Prostate gland (tissue), 2 donors: ENCODE data around the gene MRPL53. TPM values are rescaled to one million over a fixed set of nuclear protein-coding genes. Genes with fewer than 3 reads are reported as not detected.
"Not testable (repeated sequence)": the region's sequence is repeated elsewhere in the genome, so short reads cannot be mapped to it uniquely, and the experiment has no call there.

ENCODE experiments used
- DNase-seq: peaks from one replicate; pipeline ENCODE4 v3.0.0-alpha.2; 2019; ENCODE audit warnings: low spot score
- H3K27ac ChIP-seq, 2 donors: fragments of 200-600 bp; sonication (generic); 2 replicates each; pipeline ENCODE4 v1.5.1; 2017 to 2019
- H3K27me3 ChIP-seq: fragments of 200-600 bp; sonication (generic); replicated peaks from 2 replicates; pipeline ENCODE4 v1.5.1; 2019; ENCODE audit not compliant: insufficient read depth
- H3K36me3 ChIP-seq, 2 donors: fragments of 200-600 bp; sonication (generic); 1 replicate in 1 of 2; 2 replicates in 1 of 2; pipeline versions ENCODE4 v1.5.1 to v1.8.1; 2017 to 2019
- H3K4me1 ChIP-seq: fragments of 200-600 bp; sonication (generic); replicated peaks from 2 replicates; pipeline ENCODE4 v1.5.1; 2019
- H3K4me3 ChIP-seq, 2 donors: fragments of 200-600 bp; sonication (generic); 2 replicates each; pipeline ENCODE4 v1.5.1; 2017 to 2019
- H3K9me3 ChIP-seq: fragments of 200-600 bp; sonication (generic); 2 replicates; pipeline ENCODE4 v1.5.1; 2017
- CTCF ChIP-seq, 4 experiments: fragments of 200-600 bp in 2 of 4; fragments of 450-650 bp in 2 of 4; sonication (generic) in 2 of 4; IDR thresholded peaks; 1 replicate in 3 of 4; 2 replicates in 1 of 4; pipeline ENCODE4 v1.5.1; 2016 to 2019; ENCODE audit warnings: antibody characterized with exemption in 4 of 4, mild to moderate bottlenecking in 2 of 4, moderate library complexity in 2 of 4
- POLR2A ChIP-seq: fragments of 450-650 bp; IDR thresholded peaks from one replicate; pipeline ENCODE4 v1.6.1; 2016; ENCODE audit warnings: antibody characterized with exemption, mild to moderate bottlenecking
- POLR2AphosphoS5 ChIP-seq: sonication (generic); formaldehyde crosslinking; IDR thresholded peaks from one replicate; pipeline ENCODE4 v1.6.1; 2017; ENCODE audit warnings: antibody characterized with exemption
- WGBS: methylation state at CpG from one replicate; pipeline ENCODE4 v1.1.5; 2018; 5-methylcytosine and 5-hydroxymethylcytosine counted together
- intact Hi-C: fragments of 100-400 bp; cut with DNase I; formaldehyde crosslinking; loops from one replicate; pipeline ENCODE4 v1.14.2; 2022
- total RNA-seq, 2 donors: library from RNA; depleted of rRNA; stranded (reverse); fragments of >200 nt; gene quantifications; one replicate each; pipeline ENCODE4 v1.1.0, GENCODE V29; 2016

The MRPL53 gene
- total RNA-seq, 2 donors from 2014 or later = 28.2 to 63.3 TPM

- Histone ChIP-seq H3K36me3 (peaks cover 0 to 5% of the 10 kb centered on the region in 2 donors), H3K4me3 (no peak overlapping the region), H3K27me3 (no peaks in the 10 kb centered on the region), H3K4me1 (peaks cover 8% of the 10 kb centered on the region), H3K27ac (no peak overlapping the region), H3K9me3 (no peaks in the 10 kb centered on the region)
- 79% methylated on average over 4 of the region's 4 CpGs for WGBS
- TF ChIP-seq POLR2A = no peak
- TF ChIP-seq CTCF (IDR thresholded peaks at IDR 0.05) = no peak
- TF ChIP-seq POLR2AphosphoS5 = no peak
- intact Hi-C loops = no loop called here
- no peak for DNase-seq
Measured at GRCh38 chr2:74462786-74463105, 9.7 kb downstream of the MRPL53 start.

- Histone ChIP-seq H3K9me3 (no peaks in the 10 kb centered on the region), H3K27me3 (no peaks in the 10 kb centered on the region), H3K4me1 (peaks cover 8% of the 10 kb centered on the region), H3K4me3 (no peak overlapping the region), H3K27ac (no peak overlapping the region), H3K36me3 (peaks cover 0 to 5% of the 10 kb centered on the region in 2 donors)
- TF ChIP-seq POLR2A (no peak), CTCF (IDR thresholded peaks at IDR 0.05) (no peak), POLR2AphosphoS5 (no peak)
- intact Hi-C loops = no loop called here
- no peak for DNase-seq
- WGBS = 88% methylated on average over 20 of the region's 20 CpGs
Measured at GRCh38 chr2:74462054-74462785, 10.3 kb downstream of the MRPL53 start.

- no peak overlapping the region for H3K4me3 ChIP-seq
- no peak overlapping the region for H3K27ac ChIP-seq
- intact Hi-C loops = no loop called here
- TF ChIP-seq CTCF (IDR thresholded peaks at IDR 0.05) (no peak), POLR2AphosphoS5 (no peak), POLR2A (no peak)
- no peaks in the 10 kb centered on the region for H3K9me3 ChIP-seq
- H3K4me1 ChIP-seq = peaks cover 8% of the 10 kb centered on the region
- WGBS = 89% methylated on average over 27 of the region's 27 CpGs
- H3K36me3 ChIP-seq = peaks cover 0 to 5% of the 10 kb centered on the region in 2 donors
- H3K27me3 ChIP-seq = no peaks in the 10 kb centered on the region
- DNase-seq = no peak
Measured at GRCh38 chr2:74461187-74462053, 11.1 kb downstream of the MRPL53 start.

GRCh38 chr2:74460187-74460586 lies 12.3 kb downstream of the MRPL53 start:
- H3K9me3 ChIP-seq, H3K4me1 ChIP-seq, H3K27ac ChIP-seq, H3K4me3 ChIP-seq, DNase-seq, H3K27me3 ChIP-seq, H3K36me3 ChIP-seq, intact Hi-C loops: not testable (repeated sequence)
- 76% methylated on average over 10 of the region's 10 CpGs for WGBS

DNA sequence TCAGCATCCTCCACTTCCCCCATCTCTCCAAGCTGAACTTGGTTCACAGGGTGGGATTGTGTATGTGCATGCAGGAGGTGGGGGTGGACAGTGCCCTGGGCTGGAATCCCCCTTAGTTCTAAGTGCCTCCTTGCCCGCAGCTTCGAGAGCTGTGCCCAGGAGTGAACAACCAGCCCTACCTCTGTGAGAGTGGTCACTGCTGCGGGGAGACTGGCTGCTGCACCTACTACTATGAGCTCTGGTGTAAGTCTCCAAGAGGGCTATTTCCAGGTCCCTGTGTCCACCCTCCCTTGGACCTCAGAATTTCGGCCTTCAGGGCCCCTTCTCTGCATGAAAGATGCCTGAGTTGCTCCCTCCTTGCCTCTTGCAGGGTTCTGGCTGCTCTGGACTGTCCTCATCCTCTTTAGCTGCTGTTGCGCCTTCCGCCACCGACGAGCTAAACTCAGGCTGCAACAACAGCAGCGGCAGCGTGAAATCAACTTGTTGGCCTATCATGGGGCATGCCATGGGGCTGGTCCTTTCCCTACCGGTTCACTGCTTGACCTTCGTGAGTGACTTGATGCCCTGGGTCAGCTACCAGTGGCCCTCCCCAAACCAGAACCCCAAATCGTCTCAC lies 12.9 kb downstream of the MRPL53 start:
- 77% methylated on average over 13 of the region's 13 CpGs for WGBS
- H3K4me1 ChIP-seq, H3K36me3 ChIP-seq, H3K9me3 ChIP-seq, intact Hi-C loops, DNase-seq, H3K27me3 ChIP-seq, H3K27ac ChIP-seq: not testable (repeated sequence)
- H3K4me3 ChIP-seq = peak overlapping the region in 1 of 2 donors; percentile 73
